Smooth muscle cell (in vitro differentiated cells): ENCODE measurements around the gene RTP2. TPM values are rescaled to one million over a fixed set of nuclear protein-coding genes. Genes with fewer than 3 reads are reported as not detected.
"Not testable (repeated sequence)": the region's sequence is repeated elsewhere in the genome, so short reads cannot be mapped to it uniquely, and the experiment has no call there.

Experiments
- DNase-seq: peaks from one replicate; lab custom pipeline; 2025; ENCODE audit not compliant: unreplicated experiment; lab: John Stamatoyannopoulos, UW
- H2AFZ ChIP-seq: fragments of 200-600 bp; sonication (generic); 2 replicates; pipeline ENCODE4 v1.6.0; 2016; ENCODE audit warnings: antibody characterized with exemption, low read depth, mild to moderate bottlenecking
- H3F3A ChIP-seq: fragments of 200-600 bp; sonication (generic); 2 replicates; pipeline ENCODE4 v1.6.0; 2017; ENCODE audit warnings: antibody characterized with exemption, low read depth
- H3K27ac ChIP-seq: fragments of 200-600 bp; sonication (generic); 2 replicates; pipeline ENCODE4 v1.5.1; 2016; ENCODE audit warnings: low read depth, mild to moderate bottlenecking
- H3K27me3 ChIP-seq: fragments of 200-600 bp; sonication (generic); 2 replicates; pipeline ENCODE4 v1.6.1; 2016; ENCODE audit warnings: low read depth, mild to moderate bottlenecking
- H3K36me3 ChIP-seq: fragments of 200-600 bp; sonication (generic); 2 replicates; pipeline ENCODE4 v1.5.1; 2016; ENCODE audit warnings: low read depth
- H3K4me1 ChIP-seq: fragments of 200-600 bp; sonication (generic); 2 replicates; pipeline ENCODE4 v1.5.1; 2016; ENCODE audit warnings: low read depth
- H3K4me2 ChIP-seq: fragments of 200-600 bp; sonication (generic); 2 replicates; pipeline ENCODE4 v1.6.0; 2016; ENCODE audit warnings: mild to moderate bottlenecking
- H3K4me3 ChIP-seq: fragments of 200-600 bp; sonication (generic); 2 replicates; pipeline ENCODE4 v1.5.1; 2016; ENCODE audit warnings: mild to moderate bottlenecking
- H3K79me2 ChIP-seq: fragments of 200-600 bp; sonication (generic); 2 replicates; pipeline ENCODE4 v1.6.0; 2016; ENCODE audit warnings: low read depth, mild to moderate bottlenecking
- H3K9ac ChIP-seq: fragments of 200-600 bp; sonication (generic); 2 replicates; pipeline ENCODE4 v1.6.0; 2016; ENCODE audit warnings: low read depth
- H3K9me3 ChIP-seq: fragments of 200-600 bp; sonication (generic); replicated peaks from 2 replicates; pipeline ENCODE4 v1.5.1; 2016; ENCODE audit warnings: low read depth
- H4K20me1 ChIP-seq: fragments of 200-600 bp; sonication (generic); 2 replicates; pipeline ENCODE4 v1.6.0; 2016; ENCODE audit warnings: low read depth
- CTCF ChIP-seq: fragments of 200-600 bp; sonication (generic); IDR thresholded peaks from 2 replicates; pipeline ENCODE4 v1.5.1; 2017; ENCODE audit warnings: borderline replicate concordance, mild to moderate bottlenecking, antibody characterized with exemption; ENCODE audit not compliant: insufficient read depth, poor library complexity, severe bottlenecking
- WGBS: methylation state at CpG from one replicate; pipeline ENCODE4 v1.1.7; 2016; ENCODE audit warnings: low lambda C conversion rate; 5-methylcytosine and 5-hydroxymethylcytosine counted together
- polyA plus RNA-seq: library from polyadenylated mRNA; unstranded; fragments of >200 nt; fragmentation: Nextera tagmentation; extraction: Ambion mirVana; gene quantifications from 2 replicates; pipeline ENCODE4 v1.2.1, GENCODE V29; 2016
- total RNA-seq: library from RNA; depleted of rRNA; stranded (reverse); fragments of >200 nt; gene quantifications from 2 replicates; pipeline ENCODE4 v1.2.3, GENCODE V29; 2014

Gene RTP2
- total and polyA plus RNA-seq, 2 experiments from 2014 or later, result not detected

GRCh38 chr3:187686621-187687273 lies 15.6 kb downstream of the RTP2 start:
- Histone ChIP-seq H3K27me3 (no peaks in the 10 kb centered on the region), H3K27ac (no peak overlapping the region), H3K9ac (no peak overlapping the region), H3F3A (peaks cover 4% of the 10 kb centered on the region), H3K4me1 (no peaks in the 10 kb centered on the region), H3K79me2 (no peaks in the 10 kb centered on the region), H3K4me2 (no peak overlapping the region), H3K36me3 (no peaks in the 10 kb centered on the region), H3K9me3 (no peaks in the 10 kb centered on the region), H3K4me3 (no peak overlapping the region), H4K20me1 (no peaks in the 10 kb centered on the region), H2AFZ (no peak overlapping the region)
- no peak for DNase-seq
- 94% methylated on average over 5 of the region's 5 CpGs for WGBS
- TF ChIP-seq CTCF, result no peak

GRCh38 chr3:187685948-187686347 lies 16.4 kb downstream of the RTP2 start:
- Histone ChIP-seq H3K9me3 (no peaks in the 10 kb centered on the region), H3F3A (peaks cover 4% of the 10 kb centered on the region), H3K4me3 (no peak overlapping the region), H4K20me1 (no peaks in the 10 kb centered on the region), H3K36me3 (no peaks in the 10 kb centered on the region), H3K27ac (no peak overlapping the region), H3K4me1 (no peaks in the 10 kb centered on the region), H3K9ac (no peak overlapping the region), H3K4me2 (no peak overlapping the region), H3K79me2 (no peaks in the 10 kb centered on the region), H2AFZ (no peak overlapping the region), H3K27me3 (no peaks in the 10 kb centered on the region)
- DNase-seq, result no peak
- WGBS, result 93% methylated on average over 7 of the region's 7 CpGs
- TF ChIP-seq CTCF, result no peak

- Histone ChIP-seq H3K4me1 (no peaks in the 10 kb centered on the region), H4K20me1 (no peaks in the 10 kb centered on the region), H3K4me2 (no peak overlapping the region), H3K9ac (no peak overlapping the region), H3F3A (peaks cover 4% of the 10 kb centered on the region), H2AFZ (no peak overlapping the region), H3K79me2 (no peaks in the 10 kb centered on the region), H3K36me3 (no peaks in the 10 kb centered on the region), H3K27ac (no peak overlapping the region), H3K27me3 (no peaks in the 10 kb centered on the region), H3K9me3 (no peaks in the 10 kb centered on the region), H3K4me3 (no peak overlapping the region)
- no peak for DNase-seq
- no peak for TF ChIP-seq CTCF
- 25% methylated on average over 2 of the region's 2 CpGs for WGBS
Measured at GRCh38 chr3:187684880-187685279, 17.5 kb downstream of the RTP2 start.

GRCh38 chr3:187684444-187684843 lies 17.9 kb downstream of the RTP2 start:
- no peak overlapping the region for H3K27ac ChIP-seq
- WGBS, result 97% methylated on average over 1 of the region's 1 CpG
- H3K9me3 ChIP-seq, result no peaks in the 10 kb centered on the region
- DNase-seq, result no peak
- H3F3A ChIP-seq, result peaks cover 4% of the 10 kb centered on the region
- no peak overlapping the region for H3K4me2 ChIP-seq
- H3K27me3 ChIP-seq, result no peaks in the 10 kb centered on the region
- H3K9ac ChIP-seq, result no peak overlapping the region
- H3K79me2 ChIP-seq, result no peaks in the 10 kb centered on the region
- no peak overlapping the region for H2AFZ ChIP-seq
- no peaks in the 10 kb centered on the region for H3K4me1 ChIP-seq
- TF ChIP-seq CTCF, result no peak
- no peaks in the 10 kb centered on the region for H4K20me1 ChIP-seq
- H3K4me3 ChIP-seq, result no peak overlapping the region
- no peaks in the 10 kb centered on the region for H3K36me3 ChIP-seq

GRCh38 chr3:187681756-187682155 lies 20.6 kb downstream of the RTP2 start:
- H3K36me3 ChIP-seq, H3K4me2 ChIP-seq, H3K27ac ChIP-seq, H2AFZ ChIP-seq, H3F3A ChIP-seq, H3K27me3 ChIP-seq, H3K79me2 ChIP-seq, H4K20me1 ChIP-seq, H3K9me3 ChIP-seq, H3K4me3 ChIP-seq, H3K9ac ChIP-seq, H3K4me1 ChIP-seq, DNase-seq: not testable (repeated sequence)
- 89% methylated on average over 11 of the region's 11 CpGs for WGBS
